Liver (tissue), 3 donors: ENCODE data around the gene ADAM30.

Source experiments
- FOXA1 ChIP-seq: IDR thresholded peaks from 2 replicates; pipeline ENCODE4 v1.6.1; 2016; ENCODE audit warnings: antibody characterized with exemption
- GABPA ChIP-seq, 2 donors: IDR thresholded peaks in 1 of 2; conservative IDR thresholded peaks in 1 of 2; 2 replicates each; pipeline ENCODE4 v1.6.1; 2016; ENCODE audit warnings: antibody characterized with exemption in 2 of 2, mild to moderate bottlenecking in 1 of 2, moderate library complexity in 1 of 2
- HNF4A ChIP-seq, 2 donors: conservative IDR thresholded peaks; 2 replicates each; pipeline ENCODE4 v1.6.1; 2016; ENCODE audit warnings: antibody characterized with exemption in 2 of 2, mild to moderate bottlenecking in 2 of 2
- RAD21 ChIP-seq, 2 donors: IDR thresholded peaks; 2 replicates each; pipeline ENCODE4 v1.6.1; 2016; ENCODE audit warnings: antibody characterized with exemption in 2 of 2, mild to moderate bottlenecking in 2 of 2
- SP1 ChIP-seq: IDR thresholded peaks from 2 replicates; pipeline ENCODE4 v1.6.1; 2018; ENCODE audit warnings: antibody characterized with exemption, mild to moderate bottlenecking
- TAF1 ChIP-seq: conservative IDR thresholded peaks from 2 replicates; pipeline ENCODE4 v1.6.1; 2016; ENCODE audit warnings: antibody characterized with exemption, mild to moderate bottlenecking
- YY1 ChIP-seq: IDR thresholded peaks from 2 replicates; pipeline ENCODE4 v1.6.1; 2016; ENCODE audit warnings: antibody characterized with exemption, mild to moderate bottlenecking
- TF ChIP-seq, protein P1 (sequence below): fragments of 150-350 bp; IDR thresholded peaks from 2 replicates; pipeline ENCODE4 v1.5.1; 2017; ENCODE audit warnings: improper control_type of control experiment, low read depth, low read length; ENCODE audit not compliant: missing input control
- TF ChIP-seq, protein P2 (sequence below): IDR thresholded peaks from 2 replicates; pipeline ENCODE4 v1.6.1; 2016; ENCODE audit warnings: antibody characterized with exemption, mild to moderate bottlenecking
- TF ChIP-seq, protein P3 (sequence below): IDR thresholded peaks from 2 replicates; pipeline ENCODE4 v1.6.1; 2016; ENCODE audit warnings: antibody characterized with exemption
- TF ChIP-seq, protein P4 (sequence below): IDR thresholded peaks from 2 replicates; pipeline ENCODE4 v1.6.1; 2016; ENCODE audit warnings: antibody characterized with exemption
- TF ChIP-seq, protein P5 (sequence below): IDR thresholded peaks from 2 replicates; pipeline ENCODE4 v1.6.1; 2016; ENCODE audit warnings: antibody characterized with exemption
- donor health status: healthy.
- donor health status: healthy.

DNA sequence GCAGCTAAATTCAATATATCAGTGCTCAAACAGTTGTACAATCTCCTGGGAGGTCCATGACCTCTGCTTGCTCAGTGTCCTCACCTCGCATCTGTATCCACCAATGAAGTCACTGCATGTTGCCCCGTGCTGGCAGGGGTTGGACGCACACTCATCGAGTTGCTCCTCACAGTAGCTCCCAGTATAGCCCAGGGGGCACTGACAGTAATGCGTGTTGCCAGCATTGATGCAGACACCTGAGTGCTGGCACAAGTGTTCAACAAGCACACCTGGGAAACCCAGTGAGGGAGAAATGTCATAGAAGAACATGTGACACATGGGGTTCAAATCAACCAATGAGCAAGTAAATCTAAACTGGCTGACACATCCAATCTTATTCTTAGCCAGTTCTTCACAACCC is 40.9 kb upstream of the ADAM30 start:
- TF ChIP-seq YY1 (no peak), GABPA (IDR thresholded peaks at IDR 0.05 in 1 of 2, conservative IDR thresholded peaks at IDR 0.05 in 1 of 2) (no peak), SP1 (no peak), RAD21 (IDR thresholded peaks at IDR 0.05) (no peak), TAF1 (no peak), HNF4A (conservative IDR thresholded peaks at IDR 0.05) (no peak), FOXA1 (no peak)
- TF ChIP-seq, protein P1, sequence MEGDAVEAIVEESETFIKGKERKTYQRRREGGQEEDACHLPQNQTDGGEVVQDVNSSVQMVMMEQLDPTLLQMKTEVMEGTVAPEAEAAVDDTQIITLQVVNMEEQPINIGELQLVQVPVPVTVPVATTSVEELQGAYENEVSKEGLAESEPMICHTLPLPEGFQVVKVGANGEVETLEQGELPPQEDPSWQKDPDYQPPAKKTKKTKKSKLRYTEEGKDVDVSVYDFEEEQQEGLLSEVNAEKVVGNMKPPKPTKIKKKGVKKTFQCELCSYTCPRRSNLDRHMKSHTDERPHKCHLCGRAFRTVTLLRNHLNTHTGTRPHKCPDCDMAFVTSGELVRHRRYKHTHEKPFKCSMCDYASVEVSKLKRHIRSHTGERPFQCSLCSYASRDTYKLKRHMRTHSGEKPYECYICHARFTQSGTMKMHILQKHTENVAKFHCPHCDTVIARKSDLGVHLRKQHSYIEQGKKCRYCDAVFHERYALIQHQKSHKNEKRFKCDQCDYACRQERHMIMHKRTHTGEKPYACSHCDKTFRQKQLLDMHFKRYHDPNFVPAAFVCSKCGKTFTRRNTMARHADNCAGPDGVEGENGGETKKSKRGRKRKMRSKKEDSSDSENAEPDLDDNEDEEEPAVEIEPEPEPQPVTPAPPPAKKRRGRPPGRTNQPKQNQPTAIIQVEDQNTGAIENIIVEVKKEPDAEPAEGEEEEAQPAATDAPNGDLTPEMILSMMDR = no peak
- TF ChIP-seq, protein P2, sequence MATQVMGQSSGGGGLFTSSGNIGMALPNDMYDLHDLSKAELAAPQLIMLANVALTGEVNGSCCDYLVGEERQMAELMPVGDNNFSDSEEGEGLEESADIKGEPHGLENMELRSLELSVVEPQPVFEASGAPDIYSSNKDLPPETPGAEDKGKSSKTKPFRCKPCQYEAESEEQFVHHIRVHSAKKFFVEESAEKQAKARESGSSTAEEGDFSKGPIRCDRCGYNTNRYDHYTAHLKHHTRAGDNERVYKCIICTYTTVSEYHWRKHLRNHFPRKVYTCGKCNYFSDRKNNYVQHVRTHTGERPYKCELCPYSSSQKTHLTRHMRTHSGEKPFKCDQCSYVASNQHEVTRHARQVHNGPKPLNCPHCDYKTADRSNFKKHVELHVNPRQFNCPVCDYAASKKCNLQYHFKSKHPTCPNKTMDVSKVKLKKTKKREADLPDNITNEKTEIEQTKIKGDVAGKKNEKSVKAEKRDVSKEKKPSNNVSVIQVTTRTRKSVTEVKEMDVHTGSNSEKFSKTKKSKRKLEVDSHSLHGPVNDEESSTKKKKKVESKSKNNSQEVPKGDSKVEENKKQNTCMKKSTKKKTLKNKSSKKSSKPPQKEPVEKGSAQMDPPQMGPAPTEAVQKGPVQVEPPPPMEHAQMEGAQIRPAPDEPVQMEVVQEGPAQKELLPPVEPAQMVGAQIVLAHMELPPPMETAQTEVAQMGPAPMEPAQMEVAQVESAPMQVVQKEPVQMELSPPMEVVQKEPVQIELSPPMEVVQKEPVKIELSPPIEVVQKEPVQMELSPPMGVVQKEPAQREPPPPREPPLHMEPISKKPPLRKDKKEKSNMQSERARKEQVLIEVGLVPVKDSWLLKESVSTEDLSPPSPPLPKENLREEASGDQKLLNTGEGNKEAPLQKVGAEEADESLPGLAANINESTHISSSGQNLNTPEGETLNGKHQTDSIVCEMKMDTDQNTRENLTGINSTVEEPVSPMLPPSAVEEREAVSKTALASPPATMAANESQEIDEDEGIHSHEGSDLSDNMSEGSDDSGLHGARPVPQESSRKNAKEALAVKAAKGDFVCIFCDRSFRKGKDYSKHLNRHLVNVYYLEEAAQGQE = no peak
- TF ChIP-seq, protein P3, sequence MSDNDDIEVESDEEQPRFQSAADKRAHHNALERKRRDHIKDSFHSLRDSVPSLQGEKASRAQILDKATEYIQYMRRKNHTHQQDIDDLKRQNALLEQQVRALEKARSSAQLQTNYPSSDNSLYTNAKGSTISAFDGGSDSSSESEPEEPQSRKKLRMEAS = no peak
- TF ChIP-seq, protein P4, sequence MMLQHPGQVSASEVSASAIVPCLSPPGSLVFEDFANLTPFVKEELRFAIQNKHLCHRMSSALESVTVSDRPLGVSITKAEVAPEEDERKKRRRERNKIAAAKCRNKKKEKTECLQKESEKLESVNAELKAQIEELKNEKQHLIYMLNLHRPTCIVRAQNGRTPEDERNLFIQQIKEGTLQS = no peak
- TF ChIP-seq, protein P5, sequence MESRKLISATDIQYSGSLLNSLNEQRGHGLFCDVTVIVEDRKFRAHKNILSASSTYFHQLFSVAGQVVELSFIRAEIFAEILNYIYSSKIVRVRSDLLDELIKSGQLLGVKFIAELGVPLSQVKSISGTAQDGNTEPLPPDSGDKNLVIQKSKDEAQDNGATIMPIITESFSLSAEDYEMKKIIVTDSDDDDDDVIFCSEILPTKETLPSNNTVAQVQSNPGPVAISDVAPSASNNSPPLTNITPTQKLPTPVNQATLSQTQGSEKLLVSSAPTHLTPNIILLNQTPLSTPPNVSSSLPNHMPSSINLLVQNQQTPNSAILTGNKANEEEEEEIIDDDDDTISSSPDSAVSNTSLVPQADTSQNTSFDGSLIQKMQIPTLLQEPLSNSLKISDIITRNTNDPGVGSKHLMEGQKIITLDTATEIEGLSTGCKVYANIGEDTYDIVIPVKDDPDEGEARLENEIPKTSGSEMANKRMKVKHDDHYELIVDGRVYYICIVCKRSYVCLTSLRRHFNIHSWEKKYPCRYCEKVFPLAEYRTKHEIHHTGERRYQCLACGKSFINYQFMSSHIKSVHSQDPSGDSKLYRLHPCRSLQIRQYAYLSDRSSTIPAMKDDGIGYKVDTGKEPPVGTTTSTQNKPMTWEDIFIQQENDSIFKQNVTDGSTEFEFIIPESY = no peak
